Regular cardiac myocyte (primary cell): ENCODE results near the gene MEF2B. TPM values are rescaled to one million over a fixed set of nuclear protein-coding genes. Genes with fewer than 3 reads are reported as not detected.

Source experiments
- total RNA-seq: library from RNA; depleted of rRNA; stranded (reverse); fragments of >200 nt; gene quantifications from 2 replicates; pipeline ENCODE4 v1.2.3, GENCODE V29; 2014

MEF2B gene
- under 0.01 and 0.28 TPM in 2 replicates for total RNA-seq

DNA sequence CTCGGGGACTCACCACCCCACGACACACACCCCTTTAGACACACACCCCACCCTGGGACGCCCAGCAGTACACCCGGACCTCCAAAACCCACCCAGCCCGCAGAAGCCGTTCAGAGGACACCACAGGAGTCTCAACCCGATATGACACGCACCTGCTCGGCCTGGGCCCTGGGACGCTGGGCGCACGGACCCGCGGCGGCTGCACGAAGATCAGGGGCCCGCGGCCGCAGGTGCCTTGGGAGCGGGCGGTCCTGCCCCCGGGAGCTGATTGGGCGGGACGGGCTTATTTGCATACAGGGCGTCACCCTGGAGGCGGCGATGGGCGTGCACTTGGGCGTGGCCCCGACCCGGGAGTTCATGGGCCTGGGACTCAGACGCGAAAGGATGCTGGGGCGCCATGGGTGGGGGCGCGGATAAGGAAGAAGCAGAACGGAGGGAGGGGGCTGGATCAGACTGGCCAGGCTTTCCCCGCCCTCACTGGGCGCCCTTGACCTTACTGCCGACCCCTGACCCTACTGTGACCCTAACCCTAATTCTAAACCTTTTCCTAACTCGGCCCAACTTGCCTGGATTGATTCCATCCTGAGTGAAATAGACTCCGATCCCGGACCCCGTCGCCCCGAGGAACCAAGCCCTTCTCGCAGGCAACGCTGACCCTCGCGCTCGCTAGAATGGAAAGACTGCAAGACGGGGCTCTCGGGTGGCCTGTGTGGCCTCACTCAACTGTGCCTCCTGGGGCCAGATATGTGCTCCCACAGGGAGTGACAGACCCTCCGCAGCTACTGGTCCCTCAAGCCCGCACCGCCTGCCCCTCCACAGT lies at the start of gene MEF2B:
TSS of gene MEF2B (minus strand) at position 211 of the 820 bp plus-strand sequence. CDS start 19,528 bp downstream, outside the sequence.

DNA sequence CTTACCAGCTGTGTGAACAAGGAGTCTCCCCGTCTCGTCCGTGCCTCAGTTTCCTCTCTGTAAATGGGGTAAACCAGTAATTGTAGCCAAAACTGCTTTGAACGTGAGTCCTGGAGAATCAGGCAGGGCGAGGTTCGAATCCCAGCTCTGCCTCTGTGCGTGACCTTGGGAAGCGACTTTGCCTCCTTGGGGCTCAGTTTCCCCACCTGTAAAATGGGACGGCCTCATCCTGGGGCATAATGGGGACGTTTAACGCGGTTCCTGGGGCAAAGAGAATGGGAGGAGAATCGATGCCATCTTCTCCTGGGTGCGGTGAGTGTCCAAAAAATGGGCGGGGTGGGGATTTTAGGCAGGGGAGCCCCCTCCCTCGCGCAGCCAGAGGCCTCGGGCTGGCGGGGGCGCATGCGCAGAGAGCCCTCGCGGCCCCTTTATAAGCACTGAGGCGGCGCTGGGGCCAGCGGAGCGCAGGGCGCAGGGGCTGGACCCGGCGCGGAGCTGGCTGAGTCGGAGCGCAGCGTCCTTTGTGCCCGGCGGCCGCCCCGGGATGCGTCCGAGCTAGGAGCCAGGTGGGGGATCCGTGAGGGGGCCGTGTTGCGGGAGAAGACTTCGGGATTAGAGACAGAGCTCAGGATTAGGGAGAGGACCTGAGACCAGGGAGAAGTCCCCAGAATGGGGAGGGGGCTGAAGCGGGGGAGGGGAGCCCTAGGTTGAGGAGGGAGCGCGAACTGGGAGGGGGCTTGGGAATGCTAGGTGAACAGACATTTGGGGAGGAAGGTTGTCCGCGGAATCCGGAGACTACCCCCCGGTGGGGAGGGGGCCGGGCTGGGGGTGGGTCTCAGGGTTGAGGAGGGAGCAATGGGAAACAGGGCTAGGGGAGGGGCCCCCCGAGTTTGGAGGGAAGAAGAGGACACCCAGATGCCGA lies 41.7 kb upstream of the MEF2B start, which contains the start of gene NCAN:
TSS of gene NCAN (plus strand) at position 460 of the 922 bp plus-strand sequence. CDS start 4,996 bp downstream, outside the sequence.

DNA sequence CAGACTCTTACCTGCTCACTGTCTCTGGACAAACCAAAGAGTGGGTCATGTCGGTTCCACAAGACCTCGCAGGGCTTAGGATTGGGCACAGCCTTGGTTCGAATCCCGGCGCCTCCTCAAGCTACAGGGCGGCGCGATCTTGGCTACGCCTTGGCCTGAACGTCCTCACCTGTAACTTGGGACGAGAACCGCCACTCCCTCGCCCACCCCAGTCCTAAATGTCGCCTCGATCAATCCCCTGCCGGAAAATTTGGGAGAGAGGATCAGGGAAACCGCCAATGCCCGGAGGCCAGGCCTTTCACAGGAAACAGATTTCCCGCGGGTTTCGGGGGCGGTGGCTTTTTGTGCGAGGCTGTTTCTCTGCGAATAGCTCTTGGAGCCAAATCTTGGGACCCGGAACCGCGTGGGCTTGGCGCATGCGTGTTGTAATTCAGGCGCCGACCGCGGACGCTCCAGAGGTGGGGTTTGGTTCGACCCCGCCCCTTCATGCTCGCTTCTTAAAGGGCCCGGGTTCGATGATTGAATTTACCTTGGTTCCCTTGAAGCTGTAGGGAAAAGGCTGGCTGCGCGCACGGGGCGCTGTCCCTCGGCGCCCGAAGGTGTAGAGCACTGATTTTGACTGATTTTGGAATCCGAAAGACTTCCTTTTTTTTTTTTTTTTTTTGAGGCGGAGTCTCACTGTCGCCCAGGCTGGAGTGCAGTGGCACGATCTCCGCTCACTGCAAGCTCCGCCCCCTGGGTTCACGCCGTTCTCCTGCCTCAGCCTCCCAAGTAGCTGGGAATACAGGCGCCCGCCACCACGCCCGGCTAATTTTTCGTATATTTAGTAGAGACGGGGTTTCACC lies 33.2 kb upstream of the MEF2B start, which contains the start of gene NR2C2AP:
TSS of gene NR2C2AP (minus strand) at position 403 of the 845 bp plus-strand sequence. CDS start at position 49, 354 bp downstream.

DNA sequence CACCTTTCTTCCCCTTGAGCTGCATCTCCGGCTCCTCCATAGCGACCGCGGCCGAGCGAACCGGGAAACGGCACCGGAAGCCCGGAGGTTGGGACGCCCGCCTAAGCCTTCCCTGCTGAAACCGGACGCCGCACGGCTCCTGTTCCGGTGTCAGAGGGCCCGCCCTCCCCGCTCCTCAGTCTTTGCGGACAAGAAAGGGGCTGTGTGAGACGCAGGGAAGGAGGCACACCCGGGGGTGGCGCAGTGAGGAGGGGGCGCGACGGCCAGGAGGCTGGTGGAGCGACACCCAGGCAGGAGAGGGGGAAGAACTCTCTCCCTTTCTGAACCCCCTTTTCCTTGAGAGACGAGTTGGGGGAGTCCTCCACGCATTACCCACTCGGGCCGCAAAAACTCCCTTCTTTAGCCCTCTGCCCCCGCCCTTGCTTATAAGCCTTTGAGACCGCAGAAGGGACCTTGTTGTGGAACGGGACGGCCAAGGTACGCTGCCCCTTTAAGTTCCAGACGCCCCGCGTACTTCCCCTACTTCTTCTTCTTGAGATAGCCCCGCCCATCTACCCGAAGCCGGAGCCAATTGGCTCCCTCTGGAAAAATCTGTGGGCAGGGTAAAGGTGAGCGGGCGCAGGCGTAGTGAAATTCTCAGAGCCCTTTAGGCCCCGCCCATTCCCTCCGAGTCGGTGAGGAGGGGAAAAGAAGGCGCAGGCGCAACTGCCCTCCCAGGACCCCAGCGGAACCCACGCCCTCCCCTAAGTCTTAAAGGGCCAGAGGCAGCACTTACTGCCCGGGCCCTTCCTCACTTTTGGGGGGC lies 22.2 kb upstream of the MEF2B start, which contains the start of the genes BORCS8 and RFXANK:
TSS of gene BORCS8 (minus strand) at position 75 of the 805 bp plus-strand sequence. CDS start at position 40, 35 bp downstream.
TSS of gene RFXANK (plus strand) at position 181 of the 805 bp plus-strand sequence. CDS start 1,689 bp downstream, outside the sequence.

DNA sequence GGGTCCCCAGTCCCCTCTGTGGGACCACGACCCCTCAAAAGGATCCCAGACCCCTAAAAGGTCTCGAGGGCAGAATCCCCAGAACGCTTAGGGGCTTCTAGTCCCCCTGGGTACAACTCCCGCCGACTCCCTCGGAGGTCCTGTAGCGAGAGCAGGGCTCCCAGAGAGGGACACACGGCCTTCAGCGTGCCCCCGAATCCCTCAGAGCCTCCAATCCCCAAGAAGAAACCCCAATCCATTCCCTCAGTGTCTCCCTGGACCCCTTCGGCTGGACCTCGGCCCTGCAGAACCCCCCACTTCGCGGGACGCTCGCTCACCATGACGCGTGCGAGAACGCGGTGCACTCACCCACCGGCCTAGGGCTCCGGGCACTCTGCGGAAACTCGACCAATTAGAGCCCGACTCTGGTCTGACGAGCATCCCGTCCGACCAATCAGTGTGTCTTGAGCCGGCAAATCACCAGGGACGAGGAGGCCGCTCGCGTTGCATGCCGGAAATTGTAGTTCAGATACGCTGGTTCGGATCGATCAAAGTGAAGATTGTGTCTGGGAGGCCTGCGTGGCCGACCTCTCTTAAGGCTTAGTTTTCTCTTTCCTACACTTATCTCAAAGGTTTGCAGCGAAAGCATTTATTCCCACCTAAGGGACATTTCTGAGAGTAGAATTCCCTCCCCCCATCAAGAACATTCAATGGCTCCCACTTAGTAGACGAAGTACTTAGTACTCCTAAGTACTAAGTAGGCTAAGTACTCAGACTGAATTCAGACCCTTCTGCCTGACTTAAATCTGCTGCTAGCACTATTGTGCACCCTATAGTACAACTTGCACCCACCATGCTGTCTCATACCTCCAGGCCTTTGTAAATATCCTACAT lies 31.7 kb downstream of the MEF2B start, which contains the start of gene TMEM161A:
TSS of gene TMEM161A (minus strand) at position 370 of the 873 bp plus-strand sequence. CDS start at position 320, 50 bp downstream.

Other genes starting within 250 kb of the MEF2B start
- gene HOMER3, start 229.0 kb downstream of the MEF2B start, total RNA-seq = 80.9 and 123 TPM in 2 replicates
- 28.0 and 30.7 TPM in 2 replicates for gene SUGP2, start 136.7 kb downstream of the MEF2B start, total RNA-seq
- gene ARMC6, start 136.7 kb downstream of the MEF2B start, total RNA-seq = 26.2 and 58.7 TPM in 2 replicates
- gene SLC25A42, start 106.3 kb downstream of the MEF2B start, total RNA-seq = 3.6 and 6.2 TPM in 2 replicates
- 18.2 and 23.7 TPM in 2 replicates for gene TMEM161A, start 31.8 kb downstream of the MEF2B start, total RNA-seq
- 8.5 and 24.7 TPM in 2 replicates for gene BORCS8, start 21.9 kb upstream of the MEF2B start, total RNA-seq
- 40.5 and 42.3 TPM in 2 replicates for gene RFXANK, start 22.0 kb upstream of the MEF2B start, total RNA-seq
- 8.5 and 17.4 TPM in 2 replicates for gene NR2C2AP, start 33.2 kb upstream of the MEF2B start, total RNA-seq
- gene NCAN, start 41.7 kb upstream of the MEF2B start, total RNA-seq = under 0.01 TPM in 1 of 2 replicates, not detected in the other
- gene TM6SF2, start 103.0 kb upstream of the MEF2B start, total RNA-seq = 0.19 and 1.4 TPM in 2 replicates
- gene SUGP1, start 150.2 kb upstream of the MEF2B start, total RNA-seq = 14.9 and 27.4 TPM in 2 replicates
- 22.4 and 24.0 TPM in 2 replicates for gene MAU2, start 150.6 kb upstream of the MEF2B start, total RNA-seq
- 26.2 and 56.2 TPM in 2 replicates for gene GATAD2A, start 235.4 kb upstream of the MEF2B start, total RNA-seq